ENCODE results near the gene LSR. TPM values are rescaled to one million over a fixed set of nuclear protein-coding genes. Genes with fewer than 3 reads are reported as not detected.

LSR gene
- total RNA-seq, 1 donor, result 0.54 TPM

DNA sequence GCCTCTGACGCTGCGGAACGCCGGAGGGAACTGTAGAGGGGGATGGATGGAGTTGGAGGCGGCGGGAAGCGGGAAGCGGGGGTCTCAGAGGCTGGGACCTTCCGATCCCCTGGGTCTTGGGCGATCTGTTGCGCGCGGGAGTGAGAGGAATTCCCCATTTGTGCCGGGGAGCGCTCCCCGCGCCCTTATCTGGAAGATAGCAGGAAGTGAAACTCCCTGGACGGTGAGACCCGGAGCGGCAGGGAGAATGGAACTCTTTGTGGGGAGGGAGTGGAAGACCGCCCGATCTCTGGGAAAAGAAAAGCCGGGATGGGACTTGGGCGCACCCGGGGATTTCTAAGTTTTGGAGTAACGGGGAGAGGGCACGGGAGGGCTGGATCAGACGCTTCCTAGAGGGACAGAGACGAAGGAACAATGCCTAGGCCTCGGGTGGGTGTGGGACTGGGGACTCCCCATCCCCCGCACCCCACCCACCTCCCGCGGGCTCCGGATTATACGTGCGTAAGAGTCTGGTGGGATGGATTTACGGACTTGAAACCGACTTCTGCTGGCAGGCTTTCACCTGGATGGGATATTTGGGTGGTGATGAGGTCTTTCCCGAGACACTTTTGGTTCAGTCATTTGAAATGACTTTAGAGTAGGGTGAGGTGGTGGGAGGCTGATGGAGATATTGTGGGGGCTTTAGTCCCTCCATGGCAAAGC is 495 bp downstream of the LSR start:
- DNase-seq (ENCODE audit: low read depth), result no peak
- H3K4me3 ChIP-seq (ENCODE audit: low read depth, low read length), result no peak overlapping the region
- TF ChIP-seq, protein P1, sequence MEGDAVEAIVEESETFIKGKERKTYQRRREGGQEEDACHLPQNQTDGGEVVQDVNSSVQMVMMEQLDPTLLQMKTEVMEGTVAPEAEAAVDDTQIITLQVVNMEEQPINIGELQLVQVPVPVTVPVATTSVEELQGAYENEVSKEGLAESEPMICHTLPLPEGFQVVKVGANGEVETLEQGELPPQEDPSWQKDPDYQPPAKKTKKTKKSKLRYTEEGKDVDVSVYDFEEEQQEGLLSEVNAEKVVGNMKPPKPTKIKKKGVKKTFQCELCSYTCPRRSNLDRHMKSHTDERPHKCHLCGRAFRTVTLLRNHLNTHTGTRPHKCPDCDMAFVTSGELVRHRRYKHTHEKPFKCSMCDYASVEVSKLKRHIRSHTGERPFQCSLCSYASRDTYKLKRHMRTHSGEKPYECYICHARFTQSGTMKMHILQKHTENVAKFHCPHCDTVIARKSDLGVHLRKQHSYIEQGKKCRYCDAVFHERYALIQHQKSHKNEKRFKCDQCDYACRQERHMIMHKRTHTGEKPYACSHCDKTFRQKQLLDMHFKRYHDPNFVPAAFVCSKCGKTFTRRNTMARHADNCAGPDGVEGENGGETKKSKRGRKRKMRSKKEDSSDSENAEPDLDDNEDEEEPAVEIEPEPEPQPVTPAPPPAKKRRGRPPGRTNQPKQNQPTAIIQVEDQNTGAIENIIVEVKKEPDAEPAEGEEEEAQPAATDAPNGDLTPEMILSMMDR (IDR thresholded peaks at IDR 0.05; ENCODE audit: insufficient read depth, low read length), result no peak

- no peak for DNase-seq (ENCODE audit: low read depth)
- H3K4me3 ChIP-seq (ENCODE audit: low read depth, low read length), result no peak overlapping the region
- TF ChIP-seq, protein P1 (IDR thresholded peaks at IDR 0.05; ENCODE audit: insufficient read depth, low read length), result no peak
These were observed 1.3 kb downstream of the LSR start for GRCh38 chr19:35249848-35250711.

DNA sequence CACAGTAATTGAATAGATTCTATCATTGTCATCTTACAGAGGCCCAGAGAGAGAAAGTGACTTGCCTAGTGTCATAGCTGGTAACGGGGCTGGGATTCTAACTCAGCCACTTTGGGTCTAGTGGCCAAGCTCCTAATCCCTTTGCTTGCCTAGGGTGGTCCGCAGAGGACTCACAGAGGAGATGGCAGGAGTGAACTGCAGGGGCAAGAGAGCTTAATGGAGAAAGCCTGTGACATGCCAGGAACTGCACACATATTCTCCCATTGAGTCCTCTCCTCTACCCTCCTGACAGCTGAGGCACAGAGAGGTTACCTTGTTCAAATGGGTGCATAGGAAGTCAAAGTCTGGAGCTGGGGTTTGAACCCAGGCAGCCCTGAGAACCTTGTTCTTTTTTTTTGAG is 2.7 kb downstream of the LSR start:
- TF ChIP-seq, protein P1 (IDR thresholded peaks at IDR 0.05; ENCODE audit: insufficient read depth, low read length), result no peak
- DNase-seq (ENCODE audit: low read depth), result no peak
- H3K4me3 ChIP-seq (ENCODE audit: low read depth, low read length), result no peak overlapping the region

DNA sequence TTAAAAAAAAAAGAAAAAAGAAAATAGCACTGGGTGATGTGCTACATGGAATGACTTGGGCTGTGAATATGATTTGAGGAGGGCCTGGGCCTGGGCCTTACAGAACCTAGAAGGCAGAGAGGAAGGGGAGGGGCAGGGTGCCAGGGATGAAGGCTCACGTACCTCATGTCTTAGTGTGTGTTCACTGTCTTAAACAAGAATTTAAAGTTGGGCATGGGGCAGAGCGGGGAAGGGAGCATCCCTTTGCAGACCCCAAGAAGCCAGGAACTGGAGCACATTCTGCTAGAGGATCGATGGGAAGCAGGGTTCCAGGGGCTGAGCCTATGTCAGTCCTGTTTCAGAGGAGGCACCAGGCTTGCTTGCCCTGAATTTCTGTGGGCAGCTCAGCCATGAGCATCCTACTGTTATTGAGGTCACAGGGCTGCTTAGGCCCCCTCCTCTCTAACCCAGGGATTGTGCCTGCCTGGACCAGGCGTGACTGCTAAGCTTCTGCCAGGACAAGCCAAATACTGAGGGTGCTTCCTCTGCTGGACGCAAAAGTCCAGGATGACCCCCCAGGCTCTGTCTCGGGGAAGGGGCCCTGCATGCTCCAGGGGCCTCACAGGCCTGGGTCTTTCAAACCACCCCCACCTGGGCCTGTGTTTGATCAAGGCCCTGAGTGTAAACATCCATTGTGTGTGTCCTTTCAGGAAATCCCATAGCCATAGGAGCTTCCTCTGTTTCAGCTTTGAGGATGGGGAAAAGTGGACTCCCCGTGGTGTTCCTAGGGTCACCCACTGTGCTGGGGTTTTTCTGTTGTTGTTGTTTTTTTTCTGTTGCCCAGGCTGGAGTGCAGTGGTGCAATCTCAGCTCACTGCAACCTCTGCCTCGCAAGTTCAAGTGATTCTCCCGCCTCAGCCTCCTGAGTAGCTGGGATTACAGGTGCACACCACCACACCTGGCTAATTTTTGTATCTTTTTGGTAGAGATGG is 4.8 kb downstream of the LSR start:
- TF ChIP-seq, protein P1 (IDR thresholded peaks at IDR 0.05; ENCODE audit: insufficient read depth, low read length), result no peak
- H3K4me3 ChIP-seq (ENCODE audit: low read depth, low read length), result no peak overlapping the region
- DNase-seq (ENCODE audit: low read depth), result no peak

- TF ChIP-seq, protein P1 (IDR thresholded peaks at IDR 0.05; ENCODE audit: insufficient read depth, low read length), result no peak
- DNase-seq (ENCODE audit: low read depth), result no peak
- H3K4me3 ChIP-seq (ENCODE audit: low read depth, low read length), result no peak overlapping the region
These were observed 5.8 kb downstream of the LSR start for GRCh38 chr19:35254341-35255297.
